PC-9 (cell line): Measurements from ENCODE around the gene GALNT16. TPM values are rescaled to one million over a fixed set of nuclear protein-coding genes. Genes with fewer than 3 reads are reported as not detected.
"Not testable (repeated sequence)": the region's sequence is repeated elsewhere in the genome, so short reads cannot be mapped to it uniquely, and the experiment has no call there.

Experiments
- BruUV-seq: library from RNA; stranded (reverse); fragments of 400-500 nt; replicated peaks from 2 replicates; lab custom pipeline; 2021; lab: Mats Ljungman, UMichigan
- CTCF ChIA-PET: fragments of 300-600 bp; sonication (Branson Sonifier 250); formaldehyde crosslinking; loops from one replicate; lab custom pipeline; 2022; ENCODE audit warnings: antibody characterized with exemption; lab: Charles Lee
- POLR2A ChIA-PET: fragments of 300-600 bp; sonication (Branson Sonifier 250); formaldehyde crosslinking; loops from one replicate; lab custom pipeline; 2022; ENCODE audit warnings: antibody characterized with exemption; ENCODE audit not compliant: unreplicated experiment; lab: Charles Lee
- DNase-seq, 2 experiments: peaks; one replicate each; pipeline versions ENCODE4 v3.0.0 to v3.0.0-alpha.2; 2015 to 2022; ENCODE audit warnings: mixed read lengths in 1 of 2
- H2AFZ ChIP-seq: fragments of 200-600 bp; sonication (generic); 2 replicates; pipeline ENCODE4 v1.8.1; 2017; ENCODE audit warnings: antibody characterized with exemption
- H3F3A ChIP-seq: fragments of 200-600 bp; sonication (generic); 2 replicates; pipeline ENCODE4 v1.8.1; 2017; ENCODE audit warnings: antibody characterized with exemption, mild to moderate bottlenecking, low read depth; ENCODE audit not compliant: insufficient read depth
- H3K27ac ChIP-seq: fragments of 200-600 bp; sonication (generic); 2 replicates; pipeline ENCODE4 v1.6.1; 2016; ENCODE audit warnings: mixed run types
- H3K27me3 ChIP-seq: fragments of 200-600 bp; sonication (generic); 2 replicates; pipeline ENCODE4 v1.6.1; 2016; ENCODE audit warnings: low read depth, mixed run types; ENCODE audit not compliant: insufficient read depth
- H3K36me3 ChIP-seq: fragments of 200-600 bp; sonication (generic); 2 replicates; pipeline ENCODE4 v1.6.1; 2016; ENCODE audit warnings: low read depth, mixed run types
- H3K4me1 ChIP-seq: fragments of 200-600 bp; sonication (generic); replicated peaks from 2 replicates; pipeline ENCODE4 v1.6.1; 2016; ENCODE audit warnings: mixed run types; ENCODE audit not compliant: insufficient read depth
- H3K4me2 ChIP-seq: fragments of 200-600 bp; sonication (generic); 2 replicates; pipeline ENCODE4 v1.6.1; 2017; ENCODE audit warnings: mixed run types
- H3K4me3 ChIP-seq: fragments of 200-600 bp; sonication (generic); 2 replicates; pipeline ENCODE4 v1.6.1; 2016; ENCODE audit warnings: mixed run types
- H3K79me2 ChIP-seq: fragments of 200-600 bp; sonication (generic); 2 replicates; pipeline ENCODE4 v1.6.1; 2017; ENCODE audit warnings: low read depth, mixed run types
- H3K9me2 ChIP-seq: fragments of 200-600 bp; sonication (generic); 2 replicates; pipeline ENCODE4 v1.8.1; 2017; ENCODE audit warnings: mild to moderate bottlenecking; ENCODE audit not compliant: insufficient read depth
- H3K9me3 ChIP-seq: fragments of 200-600 bp; sonication (generic); 2 replicates; pipeline ENCODE4 v1.8.1; 2016; ENCODE audit warnings: low read depth; ENCODE audit not compliant: insufficient read depth
- H4K20me1 ChIP-seq: fragments of 200-600 bp; sonication (generic); 2 replicates; pipeline ENCODE4 v1.8.1; 2017; ENCODE audit not compliant: insufficient read depth
- CTCF ChIP-seq: fragments of 200-600 bp; sonication (generic); conservative IDR thresholded peaks from 2 replicates; pipeline ENCODE4 v1.6.1; 2017; ENCODE audit warnings: mixed run types, antibody characterized with exemption, mild to moderate bottlenecking, moderate library complexity
- EZH2 ChIP-seq: fragments of 200-600 bp; sonication (generic); IDR thresholded peaks from 2 replicates; pipeline ENCODE4 v1.8.0; 2017; ENCODE audit warnings: antibody characterized with exemption, low read depth
- intact Hi-C: fragments of 100-400 bp; cut with micrococcal nuclease; formaldehyde crosslinking; loops from one replicate; pipeline ENCODE4 v1.10.0; 2022; ENCODE audit not compliant: unreplicated experiment
- total RNA-seq: library from RNA; stranded (reverse); gene quantifications from 2 replicates; pipeline ENCODE4 v1.2.3, GENCODE V29; 2021

GALNT16 gene
- total RNA-seq, 1 experiment from 2014 or later, result 22.8 TPM

- peaks cover 5% of the 10 kb centered on the region; the same call in 1 of the 2 replicates for H3K79me2 ChIP-seq
- no peaks in the 10 kb centered on the region for H3K9me2 ChIP-seq
- no peak overlapping the region for H3K4me3 ChIP-seq
- ChIA-PET CTCF (interaction anchor here (0.5 kb wide), 1 partner anchor 9 kb away, joined by 6 read pairs; no protein-coding TSS in a partner anchor), POLR2A (no interaction called here)
- intact Hi-C loops, result no loop called here
- H3K9me3 ChIP-seq, result peaks cover 6% of the 10 kb centered on the region; the same call in 1 of the 2 replicates
- BruUV-seq, result no TSS peak
- peaks cover 44% of the 10 kb centered on the region for H3K36me3 ChIP-seq
- TF ChIP-seq EZH2 (no peak), CTCF (no peak)
- DNase-seq, result peak in 1 of 2 experiments; percentile 66
- H4K20me1 ChIP-seq, result peaks cover 14% of the 10 kb centered on the region
- H3K4me2 ChIP-seq, result no peak overlapping the region
- no peaks in the 10 kb centered on the region for H3K27me3 ChIP-seq
- H3F3A ChIP-seq, result peaks cover 28% of the 10 kb centered on the region; the same call in 1 of the 2 replicates
- no peaks in the 10 kb centered on the region for H3K4me1 ChIP-seq
- no peak overlapping the region for H2AFZ ChIP-seq
- H3K27ac ChIP-seq, result no peak overlapping the region
Measured at GRCh38 chr14:69376439-69376838, 116.5 kb downstream of the GALNT16 start.

- H3K27me3 ChIP-seq, result no peaks in the 10 kb centered on the region
- no peak overlapping the region for H3K4me3 ChIP-seq
- peaks cover 6% of the 10 kb centered on the region; the same call in 1 of the 2 replicates for H3K9me3 ChIP-seq
- H3K36me3 ChIP-seq, result peaks cover 59% of the 10 kb centered on the region
- no peak for DNase-seq
- H3K9me2 ChIP-seq, result no peaks in the 10 kb centered on the region
- H3K4me1 ChIP-seq, result no peaks in the 10 kb centered on the region
- CTCF ChIA-PET, result no interaction called here
- H3F3A ChIP-seq, result peaks cover 34% of the 10 kb centered on the region; the same call in 1 of the 2 replicates
- BruUV-seq, result no TSS peak
- POLR2A ChIA-PET, result no interaction called here
- no peak overlapping the region for H3K4me2 ChIP-seq
- no peak overlapping the region for H2AFZ ChIP-seq
- H3K79me2 ChIP-seq, result peaks cover 24% of the 10 kb centered on the region
- H4K20me1 ChIP-seq, result peaks cover 32% of the 10 kb centered on the region
- intact Hi-C loops, result no loop called here
- TF ChIP-seq EZH2 (no peak), CTCF (no peak)
- H3K27ac ChIP-seq, result no peak overlapping the region
Measured at GRCh38 chr14:69378274-69378673, 118.3 kb downstream of the GALNT16 start.

GRCh38 chr14:69387311-69387710 lies 127.4 kb downstream of the GALNT16 start:
- H3K79me2 ChIP-seq, result peaks cover 97% of the 10 kb centered on the region
- ChIA-PET CTCF (no interaction called here), POLR2A (interaction anchor here (0.5 kb wide), 1 partner anchor 37 kb away, joined by 3 read pairs; no protein-coding TSS in a partner anchor)
- no peaks in the 10 kb centered on the region for H3K9me3 ChIP-seq
- H2AFZ ChIP-seq, result no peak overlapping the region
- no TSS peak for BruUV-seq
- H3K4me2 ChIP-seq, result no peak overlapping the region
- H3K9me2 ChIP-seq, result no peaks in the 10 kb centered on the region
- H3K27ac ChIP-seq, result no peak overlapping the region
- no peak overlapping the region for H3K4me3 ChIP-seq
- intact Hi-C loops, result no loop called here
- no peaks in the 10 kb centered on the region for H3K4me1 ChIP-seq
- peaks cover 14% of the 10 kb centered on the region for H3F3A ChIP-seq
- DNase-seq, result no peak
- H4K20me1 ChIP-seq, result peaks cover 98% of the 10 kb centered on the region
- no peaks in the 10 kb centered on the region for H3K27me3 ChIP-seq
- no peak for TF ChIP-seq EZH2
- no peak for TF ChIP-seq CTCF
- H3K36me3 ChIP-seq, result peaks cover 81% of the 10 kb centered on the region

- peaks cover 85% of the 10 kb centered on the region for H4K20me1 ChIP-seq
- H3F3A ChIP-seq, DNase-seq, BruUV-seq, intact Hi-C loops, H3K27me3 ChIP-seq, POLR2A ChIA-PET, H2AFZ ChIP-seq, H3K9me2 ChIP-seq, H3K4me2 ChIP-seq, H3K4me1 ChIP-seq, H3K9me3 ChIP-seq, H3K4me3 ChIP-seq, H3K27ac ChIP-seq, CTCF ChIA-PET: not testable (repeated sequence)
- peaks cover 97% of the 10 kb centered on the region for H3K79me2 ChIP-seq
- H3K36me3 ChIP-seq, result peaks cover 83% of the 10 kb centered on the region
Measured at GRCh38 chr14:69391400-69391799, 131.4 kb downstream of the GALNT16 start.
